Activated B cell treated with CpG ODN at 0.5 μM for 24 hours (primary cell): Measurements from ENCODE around the gene CDH2. TPM values are rescaled to one million over a fixed set of nuclear protein-coding genes. Genes with fewer than 3 reads are reported as not detected.

Source experiments
- ATAC-seq: fragments of 200-7000 bp; cut with Tn5 transposase; one replicate; pipeline ENCODE4 v1.10.0; 2021; ENCODE audit warnings: low read depth, mild to moderate bottlenecking, moderate library complexity
- CTCF ChIA-PET: fragments of 350-600 bp; sonication (Branson Sonifier 250); formaldehyde crosslinking; loops from one replicate; lab custom pipeline; 2021; ENCODE audit warnings: antibody characterized with exemption; lab: Charles Lee
- POLR2A ChIA-PET: fragments of 350-600 bp; sonication (Branson Sonifier 250); formaldehyde crosslinking; loops from one replicate; lab custom pipeline; 2021; ENCODE audit warnings: antibody characterized with exemption; lab: Charles Lee
- DNase-seq: peaks from one replicate; pipeline ENCODE4 v3.0.0; 2022
- H3K27ac Mint-ChIP-seq: one replicate; pipeline ENCODE4 v1.8.0; 2020; ENCODE audit warnings: mixed read lengths
- H3K27me3 Mint-ChIP-seq: one replicate; pipeline ENCODE4 v1.8.0; 2021; ENCODE audit warnings: mixed read lengths
- H3K36me3 Mint-ChIP-seq: one replicate; pipeline ENCODE4 v1.8.0; 2021; ENCODE audit warnings: low read depth, mixed read lengths
- H3K4me1 Mint-ChIP-seq: one replicate; pipeline ENCODE4 v1.8.0; 2021; ENCODE audit warnings: mixed read lengths
- H3K4me3 Mint-ChIP-seq: one replicate; pipeline ENCODE4 v1.8.0; 2020; ENCODE audit warnings: mild to moderate bottlenecking, mixed read lengths
- H3K9me3 Mint-ChIP-seq: one replicate; pipeline ENCODE4 v1.8.0; 2020; ENCODE audit warnings: mixed read lengths
- CTCF ChIP-seq: fragments of 200-600 bp; IDR thresholded peaks from one replicate; pipeline ENCODE4 v1.8.0; 2022; ENCODE audit warnings: antibody characterized with exemption, mild to moderate bottlenecking
- intact Hi-C: fragments of 100-400 bp; cut with micrococcal nuclease; formaldehyde crosslinking; loops from one replicate; pipeline ENCODE4 v1.15.1; 2024
- total RNA-seq: library from RNA; stranded (reverse); gene quantifications from 2 replicates; pipeline ENCODE4 v1.2.3, GENCODE V29; 2022

Gene CDH2
- total RNA-seq, 1 donor from 2014 or later: not detected

GRCh38 chr18:28012336-28012735 lies 164.6 kb downstream of the CDH2 start:
- no peak for TF ChIP-seq CTCF
- peaks cover 5% of the 10 kb centered on the region for H3K9me3 Mint-ChIP-seq
- no peaks in the 10 kb centered on the region for H3K27me3 Mint-ChIP-seq
- no peaks in the 10 kb centered on the region for H3K36me3 Mint-ChIP-seq
- no peak overlapping the region for H3K4me3 Mint-ChIP-seq
- H3K27ac Mint-ChIP-seq: no peak overlapping the region
- no peaks in the 10 kb centered on the region for H3K4me1 Mint-ChIP-seq
- ATAC-seq (no peak), DNase-seq (no peak)
- intact Hi-C loops: no loop called here
- ChIA-PET CTCF (no interaction called here), POLR2A (no interaction called here)

GRCh38 chr18:28009589-28009988 lies 167.3 kb downstream of the CDH2 start:
- Mint-ChIP-seq H3K27me3 (no peaks in the 10 kb centered on the region), H3K4me3 (no peak overlapping the region), H3K4me1 (no peaks in the 10 kb centered on the region), H3K27ac (no peak overlapping the region), H3K9me3 (no peaks in the 10 kb centered on the region), H3K36me3 (no peaks in the 10 kb centered on the region)
- no peak for DNase-seq
- CTCF ChIA-PET: no interaction called here
- POLR2A ChIA-PET: no interaction called here
- no peak for TF ChIP-seq CTCF
- ATAC-seq: no peak
- intact Hi-C loops: no loop called here

GRCh38 chr18:28007841-28008240 lies 169.1 kb downstream of the CDH2 start:
- Mint-ChIP-seq H3K27ac (no peak overlapping the region), H3K9me3 (no peaks in the 10 kb centered on the region), H3K27me3 (no peaks in the 10 kb centered on the region), H3K4me3 (no peak overlapping the region), H3K4me1 (no peaks in the 10 kb centered on the region), H3K36me3 (no peaks in the 10 kb centered on the region)
- POLR2A ChIA-PET: no interaction called here
- intact Hi-C loops: no loop called here
- CTCF ChIA-PET: no interaction called here
- no peak for DNase-seq
- TF ChIP-seq CTCF: no peak
- ATAC-seq: no peak

- no peaks in the 10 kb centered on the region for H3K36me3 Mint-ChIP-seq
- no peak overlapping the region for H3K4me3 Mint-ChIP-seq
- peaks cover 5% of the 10 kb centered on the region for H3K9me3 Mint-ChIP-seq
- no peak overlapping the region for H3K27ac Mint-ChIP-seq
- ChIA-PET POLR2A (no interaction called here), CTCF (no interaction called here)
- no peaks in the 10 kb centered on the region for H3K4me1 Mint-ChIP-seq
- DNase-seq: no peak
- intact Hi-C loops: no loop called here
- no peaks in the 10 kb centered on the region for H3K27me3 Mint-ChIP-seq
- TF ChIP-seq CTCF: no peak
- ATAC-seq: no peak
Measured at GRCh38 chr18:28005164-28005563, 171.8 kb downstream of the CDH2 start.

- no peaks in the 10 kb centered on the region for H3K27me3 Mint-ChIP-seq
- H3K27ac Mint-ChIP-seq: no peak overlapping the region
- ChIA-PET CTCF (no interaction called here), POLR2A (no interaction called here)
- H3K36me3 Mint-ChIP-seq: no peaks in the 10 kb centered on the region
- peaks cover 5% of the 10 kb centered on the region for H3K9me3 Mint-ChIP-seq
- intact Hi-C loops: no loop called here
- no peak for ATAC-seq
- no peaks in the 10 kb centered on the region for H3K4me1 Mint-ChIP-seq
- no peak for DNase-seq
- H3K4me3 Mint-ChIP-seq: no peak overlapping the region
- TF ChIP-seq CTCF: no peak
Measured at GRCh38 chr18:28004606-28005005, 172.3 kb downstream of the CDH2 start.
